ENCODE measurements around the gene ABCB11.

DNA sequence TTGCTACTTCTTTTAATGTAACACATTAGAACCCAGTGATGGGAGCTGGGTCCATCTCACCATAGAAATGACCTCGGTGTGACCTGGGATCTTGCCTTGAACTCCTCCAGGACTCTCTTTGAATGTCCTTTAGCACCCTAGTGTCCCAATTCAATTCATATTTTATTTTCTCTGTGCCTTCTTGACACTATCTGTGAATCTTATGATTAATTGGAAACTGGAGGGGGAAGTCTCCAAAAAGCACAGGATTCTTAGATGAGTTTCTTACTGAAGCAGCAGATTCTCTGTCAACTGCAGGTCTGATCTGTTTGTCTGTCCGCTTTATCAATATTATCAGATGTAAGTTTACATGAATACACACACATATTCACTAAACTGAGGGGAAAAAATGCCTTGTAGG, 38.7 kb upstream of the ABCB11 start:
- no peak for TF ChIP-seq JUND (IDR thresholded peaks at IDR 0.05)
- no peak for TF ChIP-seq CTCF (IDR thresholded peaks at IDR 0.05; ENCODE audit: low read depth, low read length, missing input control)
- no peak for TF ChIP-seq YY1 (IDR thresholded peaks at IDR 0.05)
- TF ChIP-seq SP1 (IDR thresholded peaks at IDR 0.05), result no peak
- TF ChIP-seq, protein P1, sequence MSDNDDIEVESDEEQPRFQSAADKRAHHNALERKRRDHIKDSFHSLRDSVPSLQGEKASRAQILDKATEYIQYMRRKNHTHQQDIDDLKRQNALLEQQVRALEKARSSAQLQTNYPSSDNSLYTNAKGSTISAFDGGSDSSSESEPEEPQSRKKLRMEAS (IDR thresholded peaks at IDR 0.05), result no peak
- TF ChIP-seq, protein P2, sequence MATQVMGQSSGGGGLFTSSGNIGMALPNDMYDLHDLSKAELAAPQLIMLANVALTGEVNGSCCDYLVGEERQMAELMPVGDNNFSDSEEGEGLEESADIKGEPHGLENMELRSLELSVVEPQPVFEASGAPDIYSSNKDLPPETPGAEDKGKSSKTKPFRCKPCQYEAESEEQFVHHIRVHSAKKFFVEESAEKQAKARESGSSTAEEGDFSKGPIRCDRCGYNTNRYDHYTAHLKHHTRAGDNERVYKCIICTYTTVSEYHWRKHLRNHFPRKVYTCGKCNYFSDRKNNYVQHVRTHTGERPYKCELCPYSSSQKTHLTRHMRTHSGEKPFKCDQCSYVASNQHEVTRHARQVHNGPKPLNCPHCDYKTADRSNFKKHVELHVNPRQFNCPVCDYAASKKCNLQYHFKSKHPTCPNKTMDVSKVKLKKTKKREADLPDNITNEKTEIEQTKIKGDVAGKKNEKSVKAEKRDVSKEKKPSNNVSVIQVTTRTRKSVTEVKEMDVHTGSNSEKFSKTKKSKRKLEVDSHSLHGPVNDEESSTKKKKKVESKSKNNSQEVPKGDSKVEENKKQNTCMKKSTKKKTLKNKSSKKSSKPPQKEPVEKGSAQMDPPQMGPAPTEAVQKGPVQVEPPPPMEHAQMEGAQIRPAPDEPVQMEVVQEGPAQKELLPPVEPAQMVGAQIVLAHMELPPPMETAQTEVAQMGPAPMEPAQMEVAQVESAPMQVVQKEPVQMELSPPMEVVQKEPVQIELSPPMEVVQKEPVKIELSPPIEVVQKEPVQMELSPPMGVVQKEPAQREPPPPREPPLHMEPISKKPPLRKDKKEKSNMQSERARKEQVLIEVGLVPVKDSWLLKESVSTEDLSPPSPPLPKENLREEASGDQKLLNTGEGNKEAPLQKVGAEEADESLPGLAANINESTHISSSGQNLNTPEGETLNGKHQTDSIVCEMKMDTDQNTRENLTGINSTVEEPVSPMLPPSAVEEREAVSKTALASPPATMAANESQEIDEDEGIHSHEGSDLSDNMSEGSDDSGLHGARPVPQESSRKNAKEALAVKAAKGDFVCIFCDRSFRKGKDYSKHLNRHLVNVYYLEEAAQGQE (IDR thresholded peaks at IDR 0.05), result no peak
- no peak for TF ChIP-seq TAF1 (conservative IDR thresholded peaks at IDR 0.05)
- no peak for TF ChIP-seq FOXA1 (IDR thresholded peaks at IDR 0.05)
- no peak for TF ChIP-seq RAD21 (IDR thresholded peaks at IDR 0.05)
- TF ChIP-seq GABPA (IDR thresholded peaks at IDR 0.05 in 1 of 2, conservative IDR thresholded peaks at IDR 0.05 in 1 of 2), result no peak
- no peak for TF ChIP-seq HNF4G (IDR thresholded peaks at IDR 0.05)
- TF ChIP-seq RXRA (IDR thresholded peaks at IDR 0.05), result no peak
- TF ChIP-seq EGR1 (IDR thresholded peaks at IDR 0.05; ENCODE audit: low read depth in 2 of 2), result no peak
